PC-3 (cell line): ENCODE data around the gene IL17RA. TPM values are rescaled to one million over a fixed set of nuclear protein-coding genes. Genes with fewer than 3 reads are reported as not detected.

Experiments used
- ATAC-seq: fragments of 200-7000 bp; cut with Tn5 transposase; 2 replicates; pipeline ENCODE4 v1.9.1; 2020; ENCODE audit warnings: mild to moderate bottlenecking, moderate library complexity
- BruUV-seq: library from RNA; stranded (reverse); fragments of 400-500 nt; replicated peaks from 2 replicates; lab custom pipeline; 2021; lab: Mats Ljungman, UMichigan
- CTCF ChIA-PET: fragments of 300-600 bp; sonication (Branson Sonifier 250); formaldehyde crosslinking; loops from one replicate; lab custom pipeline; 2022; ENCODE audit warnings: antibody characterized with exemption; lab: Charles Lee
- POLR2A ChIA-PET: fragments of 300-600 bp; sonication (Branson Sonifier 250); formaldehyde crosslinking; loops from one replicate; lab custom pipeline; 2022; ENCODE audit warnings: antibody characterized with exemption; ENCODE audit not compliant: unreplicated experiment; lab: Charles Lee
- DNase-seq: peaks from one replicate; pipeline ENCODE4 v3.0.0-alpha.2; 2015
- H2AFZ ChIP-seq: fragments of 300-600 bp; sonication (generic); 2 replicates; pipeline ENCODE4 v1.6.0; 2016; ENCODE audit warnings: antibody characterized with exemption, low read length
- H3F3A ChIP-seq: fragments of 300-600 bp; sonication (generic); one replicate; pipeline ENCODE4 v1.6.0; 2017; ENCODE audit warnings: antibody characterized with exemption, low read length, control low read depth, mild to moderate bottlenecking; ENCODE audit not compliant: unreplicated experiment
- H3K27ac ChIP-seq: fragments of 300-600 bp; sonication (generic); 2 replicates; pipeline ENCODE4 v1.5.1; 2016; ENCODE audit warnings: mild to moderate bottlenecking, low read length
- H3K27me3 ChIP-seq: fragments of 300-600 bp; sonication (generic); 2 replicates; pipeline ENCODE4 v1.6.1; 2016; ENCODE audit warnings: low read length, mixed read lengths
- H3K36me3 ChIP-seq: fragments of 300-600 bp; sonication (generic); 2 replicates; pipeline ENCODE4 v1.6.1; 2016; ENCODE audit warnings: low read depth, mixed run types, low read length, mixed read lengths
- H3K4me1 ChIP-seq: fragments of 300-600 bp; sonication (generic); 2 replicates; pipeline ENCODE4 v1.5.1; 2016; ENCODE audit warnings: low read length; ENCODE audit not compliant: insufficient read depth
- H3K4me2 ChIP-seq: fragments of 300-600 bp; sonication (generic); 2 replicates; pipeline ENCODE4 v1.6.0; 2016; ENCODE audit warnings: low read length
- H3K4me3 ChIP-seq: fragments of 300-600 bp; sonication (generic); 2 replicates; pipeline ENCODE4 v1.5.1; 2016; ENCODE audit warnings: mild to moderate bottlenecking, low read length, mixed read lengths
- H3K79me2 ChIP-seq: fragments of 300-600 bp; sonication (generic); 2 replicates; pipeline ENCODE4 v1.6.1; 2017; ENCODE audit warnings: low read length, mixed read lengths
- H3K9ac ChIP-seq: fragments of 300-600 bp; sonication (generic); 2 replicates; pipeline ENCODE4 v1.6.0; 2016; ENCODE audit warnings: mild to moderate bottlenecking, low read length
- H3K9me2 ChIP-seq: fragments of 300-600 bp; sonication (generic); replicated peaks from 2 replicates; pipeline ENCODE4 v1.6.1; 2016; ENCODE audit warnings: mixed run types, low read length, mixed read lengths
- H3K9me3 ChIP-seq: fragments of 300-600 bp; sonication (generic); 2 replicates; pipeline ENCODE4 v1.6.1; 2016; ENCODE audit warnings: low read length, mixed read lengths
- H4K20me1 ChIP-seq: fragments of 300-600 bp; sonication (generic); 2 replicates; pipeline ENCODE4 v1.6.1; 2016; ENCODE audit warnings: low read length, mixed read lengths
- EZH2 ChIP-seq: fragments of 300-600 bp; sonication (generic); IDR thresholded peaks from one replicate; pipeline ENCODE4 v1.6.1; 2017; ENCODE audit warnings: antibody characterized with exemption, mild to moderate bottlenecking, low read length; ENCODE audit not compliant: unreplicated experiment
- EZH2phosphoT487 ChIP-seq: fragments of 300-600 bp; sonication (generic); IDR thresholded peaks from 2 replicates; pipeline ENCODE4 v1.6.1; 2018; ENCODE audit warnings: mild to moderate bottlenecking, antibody characterized with exemption, low read length, borderline replicate concordance
- intact Hi-C: fragments of 100-400 bp; cut with micrococcal nuclease; formaldehyde crosslinking; loops from 2 replicates; pipeline ENCODE4 v1.9.0; 2023
- total RNA-seq: library from RNA; depleted of rRNA; stranded (reverse); fragments of >200 nt; gene quantifications from 2 replicates; pipeline ENCODE4 v1.2.3, GENCODE V29; 2014
- TF ChIP-seq, protein P1 (sequence below): fragments of 300-600 bp; sonication (generic); conservative IDR thresholded peaks from 2 replicates; pipeline ENCODE4 v1.5.1; 2017; ENCODE audit warnings: antibody characterized with exemption, low read depth, mild to moderate bottlenecking, low read length

The IL17RA gene
- total RNA-seq, 1 experiment from 2014 or later: 5.9 TPM

- Histone ChIP-seq H3K79me2 (no peaks in the 10 kb centered on the region), H3K4me3 (no peak overlapping the region), H3K4me2 (no peak overlapping the region), H3K27me3 (no peaks in the 10 kb centered on the region), H4K20me1 (no peaks in the 10 kb centered on the region), H2AFZ (no peak overlapping the region), H3K4me1 (no peaks in the 10 kb centered on the region), H3F3A (no peaks in the 10 kb centered on the region), H3K36me3 (no peaks in the 10 kb centered on the region), H3K9me3 (no peaks in the 10 kb centered on the region), H3K9ac (no peak overlapping the region), H3K9me2 (no peaks in the 10 kb centered on the region), H3K27ac (no peak overlapping the region)
- intact Hi-C loops: no loop called here
- no peak for DNase-seq
- ChIA-PET POLR2A (no interaction called here), CTCF (no interaction called here)
- TF ChIP-seq, protein P1, sequence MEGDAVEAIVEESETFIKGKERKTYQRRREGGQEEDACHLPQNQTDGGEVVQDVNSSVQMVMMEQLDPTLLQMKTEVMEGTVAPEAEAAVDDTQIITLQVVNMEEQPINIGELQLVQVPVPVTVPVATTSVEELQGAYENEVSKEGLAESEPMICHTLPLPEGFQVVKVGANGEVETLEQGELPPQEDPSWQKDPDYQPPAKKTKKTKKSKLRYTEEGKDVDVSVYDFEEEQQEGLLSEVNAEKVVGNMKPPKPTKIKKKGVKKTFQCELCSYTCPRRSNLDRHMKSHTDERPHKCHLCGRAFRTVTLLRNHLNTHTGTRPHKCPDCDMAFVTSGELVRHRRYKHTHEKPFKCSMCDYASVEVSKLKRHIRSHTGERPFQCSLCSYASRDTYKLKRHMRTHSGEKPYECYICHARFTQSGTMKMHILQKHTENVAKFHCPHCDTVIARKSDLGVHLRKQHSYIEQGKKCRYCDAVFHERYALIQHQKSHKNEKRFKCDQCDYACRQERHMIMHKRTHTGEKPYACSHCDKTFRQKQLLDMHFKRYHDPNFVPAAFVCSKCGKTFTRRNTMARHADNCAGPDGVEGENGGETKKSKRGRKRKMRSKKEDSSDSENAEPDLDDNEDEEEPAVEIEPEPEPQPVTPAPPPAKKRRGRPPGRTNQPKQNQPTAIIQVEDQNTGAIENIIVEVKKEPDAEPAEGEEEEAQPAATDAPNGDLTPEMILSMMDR: no peak
- no TSS peak for BruUV-seq
- ATAC-seq: no peak
These were observed 18.6 kb downstream of the IL17RA start for GRCh38 chr22:17103351-17103750.

DNA sequence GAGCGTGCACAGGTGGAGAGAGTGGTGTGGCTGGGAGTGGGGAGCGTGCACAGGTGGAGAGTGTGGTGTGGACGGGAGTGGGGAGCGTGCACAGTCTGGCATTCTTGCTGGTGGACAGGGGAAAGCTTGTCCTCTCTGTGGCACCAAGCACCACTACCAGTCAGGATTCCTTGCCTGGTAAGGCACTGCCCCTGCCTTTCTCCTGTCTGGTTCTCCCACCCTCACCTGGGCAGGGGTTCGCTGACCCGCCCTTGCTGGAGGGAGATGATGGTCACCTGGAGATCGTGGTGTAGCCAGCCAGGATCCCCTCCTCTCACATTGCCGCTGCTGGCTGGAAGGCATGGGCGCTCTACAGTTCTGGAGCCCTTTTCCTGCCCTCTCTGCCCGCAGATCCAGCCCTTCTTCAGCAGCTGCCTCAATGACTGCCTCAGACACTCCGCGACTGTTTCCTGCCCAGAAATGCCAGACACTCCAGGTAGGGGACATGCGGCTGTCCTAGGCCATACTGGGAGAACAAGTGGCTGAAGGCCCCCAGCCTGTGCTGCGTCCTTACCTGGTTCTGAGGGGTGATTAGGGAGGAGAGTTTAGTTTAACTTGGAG, 19.6 kb downstream of the IL17RA start:
- Histone ChIP-seq H3K4me1 (no peaks in the 10 kb centered on the region), H3K9me2 (no peaks in the 10 kb centered on the region), H2AFZ (no peak overlapping the region), H3F3A (no peaks in the 10 kb centered on the region), H3K27ac (no peak overlapping the region), H3K4me2 (no peak overlapping the region), H3K9ac (no peak overlapping the region), H3K27me3 (no peaks in the 10 kb centered on the region), H3K9me3 (no peaks in the 10 kb centered on the region), H3K4me3 (no peak overlapping the region), H3K36me3 (no peaks in the 10 kb centered on the region), H4K20me1 (no peaks in the 10 kb centered on the region), H3K79me2 (no peaks in the 10 kb centered on the region)
- TF ChIP-seq EZH2phosphoT487: no peak
- TF ChIP-seq, protein P1: no peak
- TF ChIP-seq EZH2: no peak
- CTCF ChIA-PET: no interaction called here
- BruUV-seq: no TSS peak
- intact Hi-C loops: no loop called here
- ATAC-seq (no peak), DNase-seq (no peak)
- POLR2A ChIA-PET: no interaction called here

GRCh38 chr22:17105143-17106129, 20.6 kb downstream of the IL17RA start:
- TF ChIP-seq EZH2phosphoT487: no peak
- TF ChIP-seq, protein P1: no peak
- Histone ChIP-seq H3K9ac (no peak overlapping the region), H3K4me1 (no peaks in the 10 kb centered on the region), H4K20me1 (no peaks in the 10 kb centered on the region), H3K27ac (no peak overlapping the region), H3K9me2 (no peaks in the 10 kb centered on the region), H3F3A (no peaks in the 10 kb centered on the region), H3K4me3 (no peak overlapping the region), H2AFZ (no peak overlapping the region), H3K9me3 (no peaks in the 10 kb centered on the region), H3K79me2 (no peaks in the 10 kb centered on the region), H3K36me3 (no peaks in the 10 kb centered on the region), H3K27me3 (no peaks in the 10 kb centered on the region), H3K4me2 (no peak overlapping the region)
- BruUV-seq: no TSS peak
- ChIA-PET POLR2A (no interaction called here), CTCF (no interaction called here)
- intact Hi-C loops: no loop called here
- no peak for DNase-seq
- ATAC-seq: no peak
